ENCODE measurements around the gene PAPPA.

PAPPA gene

DNA sequence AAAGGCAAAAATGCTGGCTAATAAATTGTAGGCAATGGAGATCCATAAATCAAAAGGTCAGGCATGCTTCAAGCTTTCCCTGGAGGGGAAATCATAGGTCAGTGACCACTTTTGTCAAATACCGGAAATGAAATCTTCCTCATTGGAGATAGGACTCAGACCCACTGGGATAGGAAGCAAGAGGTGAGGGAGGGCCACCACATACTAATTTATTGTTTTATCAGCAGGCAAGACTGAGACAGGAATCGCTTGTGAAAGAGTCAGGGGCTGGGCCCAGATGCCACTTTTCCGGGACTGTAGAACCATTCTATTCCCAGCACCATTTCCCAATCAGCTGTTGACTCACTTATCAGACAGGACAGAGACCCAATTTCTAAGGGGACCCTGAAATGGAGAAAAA is 277.3 kb downstream of the PAPPA start:
- DNase-seq = no peak

DNA sequence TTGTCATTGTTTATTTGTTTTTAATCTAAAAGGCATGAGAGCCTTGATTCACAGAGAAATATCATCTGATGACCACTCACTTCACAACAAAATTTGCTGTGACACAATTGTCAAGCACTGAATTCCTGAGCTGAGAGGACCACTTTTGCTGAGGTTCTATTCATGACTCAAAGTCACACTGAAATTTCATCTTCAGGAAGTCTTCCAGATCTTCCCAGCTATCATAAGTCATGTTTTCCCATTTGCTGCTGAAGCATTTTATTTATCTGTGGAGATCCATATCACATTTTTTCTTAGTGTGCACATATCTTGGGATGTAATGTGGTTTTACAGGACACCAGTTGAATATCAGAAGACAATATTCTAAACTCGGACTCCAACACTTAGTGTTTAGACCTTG is 278.5 kb downstream of the PAPPA start:
- DNase-seq = no peak

DNA sequence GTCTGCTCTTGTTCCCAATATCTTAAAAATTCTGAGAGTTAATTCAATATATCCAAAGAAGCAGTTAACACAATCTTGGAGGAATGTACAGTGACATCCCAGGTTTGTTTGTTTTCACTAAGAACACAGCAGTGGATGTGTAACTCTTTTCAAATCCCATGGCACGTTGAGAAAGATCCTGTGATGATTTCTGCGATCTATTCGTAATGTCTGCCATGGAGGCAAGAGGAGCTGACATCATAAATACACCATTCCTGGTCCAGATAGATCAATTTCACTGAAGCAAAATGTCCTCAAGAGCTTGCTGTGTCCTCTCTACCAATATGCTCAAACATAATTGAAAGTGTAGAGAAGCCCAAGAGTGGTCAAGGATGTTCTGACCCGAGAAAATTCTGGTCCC is 280.7 kb downstream of the PAPPA start:
- no peak for DNase-seq

DNA sequence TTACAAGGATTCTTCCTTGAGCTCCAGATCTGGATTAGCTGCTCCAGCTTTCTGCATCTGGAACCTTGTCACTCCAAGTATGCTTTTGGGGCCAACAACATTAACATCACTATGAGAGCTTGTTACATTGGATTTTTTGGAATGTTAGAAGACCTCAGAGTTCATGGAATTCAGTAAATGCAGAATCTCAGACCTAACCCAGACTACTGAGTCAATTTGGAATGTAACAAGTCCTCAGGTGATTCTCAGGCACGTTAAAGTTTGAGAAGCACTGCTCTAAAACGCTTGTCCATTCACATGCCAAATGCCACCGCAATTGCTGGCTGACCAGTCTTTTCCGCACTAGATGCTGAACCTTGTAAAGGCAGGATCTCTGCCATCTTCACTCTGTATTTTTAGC is 282.1 kb downstream of the PAPPA start:
- no peak for DNase-seq

DNA sequence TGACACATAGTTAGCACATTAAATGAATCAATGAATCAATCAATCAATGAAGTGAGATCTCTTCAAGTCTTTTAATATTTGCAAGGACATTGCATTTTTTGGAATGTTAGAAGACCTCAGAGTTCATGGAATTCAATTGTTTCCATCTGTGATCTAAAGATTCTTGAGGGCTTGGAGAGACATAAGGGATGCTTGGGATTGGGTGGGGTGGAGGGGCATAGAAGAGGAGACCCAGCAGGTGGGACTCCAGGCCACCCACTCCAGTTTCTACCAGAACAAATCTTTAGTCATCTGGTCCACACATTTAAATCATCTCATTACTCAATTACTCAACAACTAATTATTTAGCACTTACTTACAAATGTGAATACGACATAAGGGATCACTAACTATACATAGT is 282.5 kb downstream of the PAPPA start:
- DNase-seq = no peak

DNA sequence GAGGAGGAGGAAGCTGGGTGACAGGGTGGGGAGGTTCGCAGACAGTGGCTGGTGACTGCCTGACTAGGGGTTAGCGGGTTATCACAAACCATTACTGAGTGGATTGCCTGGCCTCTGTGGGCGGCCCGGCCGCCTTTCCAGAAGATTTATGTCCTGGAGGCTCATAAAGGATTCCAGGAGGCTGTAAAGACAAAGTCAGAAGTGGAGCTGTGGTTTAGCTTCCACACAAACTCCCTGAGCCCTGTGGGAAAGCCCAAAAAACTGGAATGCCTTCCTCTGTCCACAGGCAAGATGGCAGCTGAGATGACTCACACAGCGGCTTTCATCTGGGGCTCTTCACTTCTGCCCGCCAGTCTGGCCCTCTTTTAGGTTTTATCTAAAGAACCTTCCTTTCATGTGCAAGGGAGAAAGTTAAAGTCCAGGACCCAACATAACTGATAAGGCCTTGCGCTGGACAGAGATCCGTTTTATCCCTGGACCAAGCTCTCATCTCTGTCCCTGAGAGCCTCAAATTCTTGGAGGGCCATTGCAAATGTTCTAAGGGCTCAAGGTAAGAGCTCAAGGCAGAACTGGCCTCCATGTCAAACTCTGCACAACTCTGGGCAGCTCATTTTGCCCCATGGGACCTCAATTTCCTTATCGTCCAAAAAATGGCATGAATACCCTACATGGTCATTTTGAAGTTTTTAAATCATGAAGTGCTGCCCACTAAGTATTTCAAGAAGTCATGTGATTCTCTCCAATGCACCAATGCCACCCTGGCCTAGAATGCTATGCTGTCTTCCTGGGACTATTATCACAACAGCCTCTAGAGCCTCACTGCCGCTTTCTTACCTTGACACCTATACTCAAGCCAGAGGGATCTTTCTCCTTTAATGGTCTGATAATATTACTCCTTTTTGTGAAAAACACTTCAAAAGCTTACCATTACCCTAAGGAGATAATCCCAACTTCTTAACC is 284.1 kb downstream of the PAPPA start:
- no peak for DNase-seq

DNA sequence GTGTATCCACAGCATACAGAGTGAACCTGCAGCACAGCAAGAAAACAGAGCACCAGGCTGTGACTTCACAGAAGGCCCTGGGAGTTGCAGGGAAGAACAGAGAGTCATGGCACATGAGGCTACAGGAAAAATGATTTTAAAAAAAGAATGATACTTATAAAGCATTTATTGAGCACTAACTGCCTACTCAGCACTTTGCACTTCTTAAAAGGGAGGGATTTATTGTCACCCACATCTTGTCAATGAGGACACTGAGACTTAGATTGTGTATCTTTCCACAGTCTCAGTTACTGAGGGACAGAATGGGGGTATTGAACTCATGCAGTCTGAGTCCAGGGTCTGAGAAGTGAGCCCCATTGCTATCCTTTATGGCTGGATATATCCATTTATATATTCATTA is 288.9 kb downstream of the PAPPA start:
- no peak for DNase-seq

DNA sequence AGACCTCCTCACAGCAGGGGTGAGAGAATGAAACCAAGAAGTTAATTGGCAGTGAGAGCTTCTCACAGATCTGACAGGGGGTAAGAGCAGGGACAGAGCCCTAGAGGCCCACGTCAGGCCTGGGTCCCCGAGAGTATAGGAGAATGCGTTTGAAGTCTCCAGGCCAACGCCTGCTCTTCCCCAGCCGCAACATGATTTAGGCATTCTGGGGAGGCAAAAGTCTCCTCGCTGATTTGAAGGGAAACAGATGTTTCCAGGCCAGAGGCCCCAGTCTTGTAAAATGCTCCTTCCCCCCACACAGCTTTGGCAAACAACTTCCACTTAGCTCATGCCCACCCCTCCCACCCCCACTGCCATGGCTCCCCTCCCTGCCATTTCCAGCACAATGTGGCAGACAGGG is 294.3 kb downstream of the PAPPA start:
- no peak for DNase-seq

DNA sequence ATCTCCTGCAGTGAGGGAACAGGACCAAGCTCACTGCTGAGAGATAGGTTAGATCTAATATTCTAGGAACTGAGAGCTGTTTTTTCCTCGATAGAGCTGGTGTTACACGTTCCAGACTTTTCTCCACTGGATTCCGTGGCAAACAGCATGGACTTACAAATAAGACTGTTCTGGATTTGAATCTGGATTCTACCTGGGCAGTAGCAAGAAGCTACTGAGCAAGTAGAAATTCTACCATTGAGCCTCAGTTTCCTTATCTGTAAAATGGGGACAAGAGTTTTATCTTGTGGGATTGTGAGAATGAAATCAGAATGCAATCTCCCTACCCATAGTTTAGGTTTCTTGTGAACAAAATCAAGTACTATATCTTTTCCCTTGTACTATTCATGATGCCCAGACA is 294.8 kb downstream of the PAPPA start:
- DNase-seq = no peak

DNA sequence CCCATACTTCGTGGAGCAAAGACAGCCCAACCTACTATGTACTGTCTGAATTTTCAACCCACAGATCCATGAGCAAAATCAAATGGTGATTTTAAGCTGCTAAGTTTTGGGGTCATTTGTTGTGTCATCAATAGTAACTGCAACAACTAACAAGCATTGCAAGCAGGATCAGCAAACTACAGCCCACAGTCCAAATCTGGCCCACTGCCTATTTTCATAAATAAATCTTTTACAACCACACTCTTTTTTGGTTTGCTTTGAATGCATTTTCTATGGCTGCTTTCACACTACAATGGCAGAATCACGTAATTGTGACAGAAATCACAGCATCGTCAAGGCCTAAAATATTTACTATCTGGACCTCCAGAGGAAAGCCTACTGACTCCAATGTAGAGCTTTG is 296.4 kb downstream of the PAPPA start:
- DNase-seq = no peak

DNA sequence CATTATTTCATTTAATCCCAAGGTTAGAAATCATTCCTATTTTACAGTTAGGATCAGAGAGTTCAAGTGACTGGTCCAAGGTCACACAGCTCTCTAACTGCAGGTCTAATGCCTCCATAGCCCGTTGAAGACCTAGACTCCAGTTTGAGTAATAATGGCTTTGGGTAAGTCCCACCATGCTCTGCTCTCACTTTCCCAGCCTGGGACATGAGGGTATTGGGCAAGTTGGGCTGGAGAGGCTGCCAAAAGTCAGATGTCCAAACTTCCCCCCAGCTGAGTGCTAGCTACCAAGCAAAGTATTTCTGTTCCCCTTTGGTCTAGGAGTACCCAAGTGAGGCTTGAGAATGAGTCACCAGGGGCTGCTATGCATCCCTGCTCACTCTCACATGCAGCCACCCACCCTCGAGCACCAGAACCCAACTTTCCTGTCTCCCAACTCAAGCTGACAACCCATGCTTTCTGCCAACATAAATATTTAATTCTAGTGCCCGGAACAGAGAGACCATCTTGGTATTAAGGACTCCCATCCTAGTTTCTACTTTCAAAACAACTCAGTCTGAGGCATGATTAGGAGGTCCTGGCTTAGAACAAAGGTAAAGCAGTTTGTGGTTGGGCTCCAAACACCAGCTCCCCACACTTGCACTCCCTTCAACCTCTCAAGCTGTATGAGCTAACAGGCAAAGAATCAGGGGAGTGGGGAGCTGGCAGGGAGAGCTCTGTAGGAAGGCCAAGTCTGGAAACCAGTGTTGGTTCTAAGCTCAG is 297.0 kb downstream of the PAPPA start:
- no peak for DNase-seq

DNA sequence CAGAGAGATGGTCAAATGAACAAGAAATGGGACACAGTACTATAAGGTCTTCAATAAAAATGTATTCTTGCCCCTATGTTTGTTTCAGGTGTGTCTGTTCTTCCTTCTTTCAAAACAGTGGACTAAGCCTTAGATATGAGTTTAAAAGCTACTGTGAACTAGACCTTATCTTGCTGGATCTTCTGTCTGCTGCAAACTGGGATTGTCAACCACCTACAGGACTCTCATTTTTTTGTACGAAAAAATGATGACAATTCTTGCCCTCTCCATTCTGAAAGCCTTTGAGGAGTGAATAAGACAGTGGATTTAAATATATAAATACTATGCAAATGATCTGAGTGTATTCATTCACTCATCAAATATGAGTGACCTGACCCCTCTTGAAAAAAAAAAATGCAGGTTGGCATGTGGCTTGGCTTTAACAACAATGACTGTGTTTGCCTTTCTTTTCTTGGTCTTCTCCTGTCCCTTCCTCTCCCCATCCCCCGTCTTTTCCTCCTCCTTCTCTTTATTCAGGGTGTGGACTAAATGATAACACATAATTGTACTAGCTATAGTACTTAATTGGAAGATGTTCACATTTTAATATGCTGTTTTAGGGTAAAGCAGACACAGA is 298.0 kb downstream of the PAPPA start:
- no peak for DNase-seq
